Cardiac fibroblast (primary cell): ENCODE data around the gene FBXO30.
A peak's percentile ranks its signal among the peaks of the same experiment; 100 is the strongest.

Experiments
- DNase-seq, 2 donors: peaks; one replicate each; pipeline versions ENCODE4 v3.0.0 to v3.0.0-alpha.2; 2010; ENCODE audit warnings: low read depth in 2 of 2
- H3K4me3 ChIP-seq, 2 donors: replicated peaks in 1 of 2; 1 replicate in 1 of 2; 2 replicates in 1 of 2; pipeline ENCODE4 v1.5.1; 2011; ENCODE audit warnings: low read depth in 2 of 2, low read length in 2 of 2, mild to moderate bottlenecking in 2 of 2, moderate library complexity in 1 of 2
- TF ChIP-seq, protein P1 (sequence below): IDR thresholded peaks from one replicate; pipeline ENCODE4 v1.5.1; 2011; ENCODE audit warnings: low read depth, mild to moderate bottlenecking, low read length, inconsistent platforms

The FBXO30 gene

DNA sequence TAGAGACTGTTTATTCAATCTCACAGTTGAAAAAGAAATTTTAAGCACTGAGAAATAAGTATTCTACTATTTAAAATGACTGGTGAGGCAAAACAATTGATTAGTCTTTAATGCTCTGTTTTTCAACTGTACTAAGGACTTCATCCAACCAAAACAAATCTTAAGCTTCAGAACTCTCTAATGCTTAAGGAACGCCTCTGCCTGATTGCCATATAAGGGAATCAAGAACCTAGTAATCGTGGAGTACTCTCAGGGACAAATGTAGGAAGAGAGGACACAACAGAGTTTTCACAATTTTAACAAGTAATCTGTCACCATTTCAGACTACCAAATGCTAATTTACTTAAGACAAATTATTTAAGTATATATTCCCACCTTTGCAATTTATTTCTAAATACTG is 16.1 kb downstream of the FBXO30 start:
- H3K4me3 ChIP-seq: no peak overlapping the region
- TF ChIP-seq, protein P1, sequence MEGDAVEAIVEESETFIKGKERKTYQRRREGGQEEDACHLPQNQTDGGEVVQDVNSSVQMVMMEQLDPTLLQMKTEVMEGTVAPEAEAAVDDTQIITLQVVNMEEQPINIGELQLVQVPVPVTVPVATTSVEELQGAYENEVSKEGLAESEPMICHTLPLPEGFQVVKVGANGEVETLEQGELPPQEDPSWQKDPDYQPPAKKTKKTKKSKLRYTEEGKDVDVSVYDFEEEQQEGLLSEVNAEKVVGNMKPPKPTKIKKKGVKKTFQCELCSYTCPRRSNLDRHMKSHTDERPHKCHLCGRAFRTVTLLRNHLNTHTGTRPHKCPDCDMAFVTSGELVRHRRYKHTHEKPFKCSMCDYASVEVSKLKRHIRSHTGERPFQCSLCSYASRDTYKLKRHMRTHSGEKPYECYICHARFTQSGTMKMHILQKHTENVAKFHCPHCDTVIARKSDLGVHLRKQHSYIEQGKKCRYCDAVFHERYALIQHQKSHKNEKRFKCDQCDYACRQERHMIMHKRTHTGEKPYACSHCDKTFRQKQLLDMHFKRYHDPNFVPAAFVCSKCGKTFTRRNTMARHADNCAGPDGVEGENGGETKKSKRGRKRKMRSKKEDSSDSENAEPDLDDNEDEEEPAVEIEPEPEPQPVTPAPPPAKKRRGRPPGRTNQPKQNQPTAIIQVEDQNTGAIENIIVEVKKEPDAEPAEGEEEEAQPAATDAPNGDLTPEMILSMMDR: no peak
- DNase-seq: peak in 1 of 2 donors; percentile 78

DNA sequence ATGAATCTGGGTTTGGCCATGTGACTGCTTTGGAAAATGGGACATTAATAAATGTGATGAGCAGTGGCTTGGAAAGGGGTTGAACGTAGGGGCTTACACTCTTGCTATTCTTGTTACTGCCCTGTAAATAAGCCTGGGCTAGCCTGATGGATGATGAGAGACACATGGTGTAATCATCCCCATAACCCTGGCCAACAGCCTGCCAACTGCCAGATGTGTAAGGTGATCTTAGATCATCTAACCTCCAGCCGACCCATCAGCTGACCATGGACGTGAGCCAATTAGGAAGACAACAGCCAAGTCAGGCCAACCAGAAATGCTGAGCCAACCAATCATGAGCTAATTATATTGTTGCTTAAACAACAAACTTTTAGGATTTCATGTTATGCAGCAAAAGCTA is 25.2 kb downstream of the FBXO30 start:
- DNase-seq: peak; percentile 38 to 49
- TF ChIP-seq, protein P1: no peak
- H3K4me3 ChIP-seq: no peak overlapping the region

DNA sequence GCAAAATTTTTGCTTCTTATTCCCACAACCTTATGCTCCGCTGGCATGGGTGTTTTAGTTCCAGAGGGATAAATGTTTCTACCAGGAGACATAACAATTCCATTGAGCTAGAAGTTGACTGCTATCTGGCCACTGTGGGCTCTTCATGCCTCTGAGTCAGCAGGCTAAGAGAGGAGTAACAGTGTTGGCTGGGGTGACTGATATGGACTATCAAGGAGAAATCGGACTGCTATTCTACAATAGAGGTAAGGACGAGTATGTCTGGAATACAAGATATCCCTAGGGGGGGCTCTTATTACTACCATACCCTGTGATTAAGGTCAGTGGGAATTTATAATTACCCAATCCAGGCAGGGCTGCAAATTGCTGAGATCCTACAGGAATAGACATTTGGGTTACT is 26.9 kb downstream of the FBXO30 start:
- TF ChIP-seq, protein P1: no peak
- no peak for DNase-seq
- H3K4me3 ChIP-seq: no peak overlapping the region

DNA sequence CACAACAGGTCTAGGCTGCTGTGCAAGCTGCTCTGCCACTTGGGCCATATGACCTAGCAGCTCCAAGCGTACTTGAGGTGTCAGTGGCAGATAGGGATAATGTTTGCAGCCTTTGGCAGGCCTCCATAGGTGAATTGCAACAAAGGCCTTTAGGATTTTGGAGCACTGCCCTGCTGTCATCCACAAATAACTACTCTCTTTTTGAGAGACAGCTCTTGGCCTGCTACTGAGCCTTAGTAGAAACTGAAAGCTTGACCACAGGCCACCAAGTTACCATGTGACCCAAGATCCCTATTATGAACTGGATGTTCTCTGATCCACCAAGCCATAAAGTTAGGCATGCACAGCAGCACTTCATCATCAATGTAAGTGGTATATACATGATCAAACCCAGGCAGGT is 29.9 kb downstream of the FBXO30 start:
- no peak for DNase-seq
- TF ChIP-seq, protein P1: no peak
- H3K4me3 ChIP-seq: no peak overlapping the region

DNA sequence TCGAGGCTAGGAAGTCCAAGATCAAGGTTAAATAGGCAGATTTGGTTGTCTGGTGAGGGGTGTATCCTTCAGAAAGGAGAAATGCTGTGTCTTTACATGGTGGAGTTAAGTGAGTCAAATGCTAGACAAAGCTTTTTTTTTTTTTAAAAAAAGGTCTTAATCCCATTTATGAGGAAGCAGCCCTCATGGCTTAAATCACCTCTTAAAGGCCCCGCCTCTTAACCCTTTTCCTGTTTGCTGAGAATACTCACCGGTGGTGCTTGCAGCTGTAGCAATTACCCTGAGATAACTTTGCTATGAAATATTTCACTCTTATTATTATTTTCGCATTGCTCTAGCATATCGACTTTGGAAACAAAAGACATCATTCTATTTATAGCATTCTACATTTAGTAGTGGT is 30.8 kb downstream of the FBXO30 start:
- TF ChIP-seq, protein P1: no peak

DNA sequence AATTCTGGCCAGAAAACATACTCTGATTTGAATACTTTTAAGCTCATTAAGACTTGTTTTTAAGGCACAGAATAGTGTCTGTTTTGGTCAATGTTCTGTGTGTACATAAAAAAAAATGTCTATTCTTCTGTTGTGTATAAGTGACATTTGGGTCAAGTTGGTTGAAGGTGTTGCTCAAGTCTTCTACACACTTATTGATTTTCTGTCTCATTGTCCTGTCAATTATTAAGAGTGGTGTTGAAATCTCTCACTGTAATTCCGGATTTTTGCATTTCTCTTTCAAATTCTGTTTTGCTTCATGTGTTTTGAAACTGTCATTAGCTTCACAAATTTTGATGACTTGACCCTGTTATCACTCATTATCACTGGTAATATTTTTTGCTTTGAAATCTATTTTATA is 41.7 kb downstream of the FBXO30 start:
- TF ChIP-seq, protein P1: no peak
- no peak overlapping the region for H3K4me3 ChIP-seq
- DNase-seq: no peak

More for the DNA sequence above, 30.8 kb downstream of the FBXO30 start:
- H3K4me3 ChIP-seq: no peak overlapping the region
- no peak for DNase-seq

DNA sequence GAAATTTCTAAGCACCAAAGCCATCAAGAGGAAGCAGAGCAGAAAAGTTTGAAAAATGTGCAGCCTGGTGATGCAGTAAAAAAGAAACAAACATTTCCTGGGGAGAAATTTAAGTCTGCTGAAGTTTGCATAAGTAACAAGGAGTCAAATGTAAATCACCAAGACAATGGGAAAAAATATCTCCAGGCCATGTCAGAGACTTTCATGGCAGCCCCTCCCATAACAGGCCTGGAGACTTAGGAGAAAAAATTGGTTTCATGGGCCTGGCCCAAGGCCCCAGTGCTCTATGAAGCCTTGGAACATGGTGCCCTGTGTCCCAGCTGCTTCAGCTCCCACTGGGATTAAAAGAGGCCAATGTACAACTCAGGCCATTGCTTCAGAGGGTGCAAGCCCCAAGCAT is 49.1 kb downstream of the FBXO30 start:
- DNase-seq: no peak
- TF ChIP-seq, protein P1: no peak
- H3K4me3 ChIP-seq: no peak overlapping the region
